IPS-18c (cell line): Measurements from ENCODE around the gene NIPAL4.

Experiments used
- H3K4me3 ChIP-seq: 2 replicates; pipeline ENCODE4 v1.7.0; 2013; ENCODE audit warnings: low read depth, mild to moderate bottlenecking, low read length, moderate library complexity; ENCODE audit not compliant: insufficient read depth
- H3K9me3 ChIP-seq: one replicate; pipeline ENCODE4 v1.6.1; 2013; ENCODE audit warnings: mild to moderate bottlenecking, low read length, moderate library complexity; ENCODE audit not compliant: control insufficient read depth, insufficient read depth

Gene NIPAL4

DNA sequence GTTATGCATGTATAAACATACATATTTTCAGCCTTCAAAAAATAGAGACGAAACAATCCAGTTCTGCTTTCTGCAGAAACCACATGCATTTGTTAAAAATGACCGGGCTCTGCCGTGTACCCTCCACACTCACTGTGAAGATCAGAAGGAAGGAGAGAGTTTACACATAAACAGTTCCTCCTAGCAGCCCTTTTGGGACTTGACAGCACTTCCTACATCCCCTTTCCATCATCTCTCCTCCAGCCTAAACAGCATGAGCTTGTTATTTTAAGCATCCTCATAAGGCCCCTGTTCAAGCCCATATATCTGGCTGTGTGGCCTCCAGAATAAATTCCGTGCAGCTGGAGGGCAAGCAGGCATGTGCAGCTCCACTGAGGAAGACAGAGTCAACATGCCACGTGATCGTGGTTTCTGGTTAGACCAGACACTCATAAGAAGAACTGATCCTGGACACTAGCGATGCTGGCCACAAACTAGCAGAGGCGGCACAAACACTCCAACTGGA is 42.2 kb downstream of the NIPAL4 start:
- no peak overlapping the region for H3K4me3 ChIP-seq

DNA sequence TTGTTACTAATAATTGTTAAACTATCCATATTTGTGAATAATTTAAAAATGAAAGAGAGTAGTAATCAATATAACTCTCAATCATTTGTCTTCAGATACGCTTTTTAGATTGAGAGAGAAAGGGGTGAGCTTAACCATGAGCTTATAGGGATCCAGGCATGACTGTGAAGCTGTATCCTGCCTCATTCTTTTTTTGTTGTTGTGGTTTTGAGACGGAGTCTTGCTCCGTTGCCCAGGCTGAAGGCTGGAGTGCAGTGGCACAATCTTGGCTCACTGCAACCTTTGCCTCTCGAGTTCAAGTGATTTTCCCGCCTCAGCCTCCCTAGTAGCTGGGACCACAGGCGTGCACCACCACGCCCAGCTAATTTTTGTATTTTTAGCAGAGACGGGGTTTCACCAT is 44.0 kb downstream of the NIPAL4 start:
- H3K9me3 ChIP-seq, result no peaks in the 10 kb centered on the region
- H3K4me3 ChIP-seq, result no peak overlapping the region

More for the DNA sequence above, 42.2 kb downstream of the NIPAL4 start:
- H3K9me3 ChIP-seq, result no peaks in the 10 kb centered on the region

DNA sequence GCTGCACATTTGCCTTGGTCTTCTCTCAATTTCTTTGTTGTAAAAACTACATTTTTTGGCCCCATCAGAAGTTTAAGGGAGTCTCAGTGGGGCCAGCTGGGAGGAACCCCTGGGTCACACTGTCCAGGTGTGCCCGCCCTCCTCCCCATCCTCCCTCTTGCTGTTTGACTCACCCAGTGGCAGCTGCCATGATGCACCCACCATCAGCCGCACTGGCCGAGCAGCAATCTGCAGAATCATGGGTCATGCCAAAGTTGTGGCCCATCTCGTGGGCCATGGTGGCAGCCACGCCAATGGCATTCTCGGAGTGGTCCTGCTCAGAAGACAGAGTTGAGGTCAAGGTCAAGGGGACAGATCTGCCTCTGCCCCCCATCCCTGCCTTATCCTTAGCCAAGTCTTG is 45.5 kb downstream of the NIPAL4 start:
- no peaks in the 10 kb centered on the region for H3K9me3 ChIP-seq
- no peak overlapping the region for H3K4me3 ChIP-seq

DNA sequence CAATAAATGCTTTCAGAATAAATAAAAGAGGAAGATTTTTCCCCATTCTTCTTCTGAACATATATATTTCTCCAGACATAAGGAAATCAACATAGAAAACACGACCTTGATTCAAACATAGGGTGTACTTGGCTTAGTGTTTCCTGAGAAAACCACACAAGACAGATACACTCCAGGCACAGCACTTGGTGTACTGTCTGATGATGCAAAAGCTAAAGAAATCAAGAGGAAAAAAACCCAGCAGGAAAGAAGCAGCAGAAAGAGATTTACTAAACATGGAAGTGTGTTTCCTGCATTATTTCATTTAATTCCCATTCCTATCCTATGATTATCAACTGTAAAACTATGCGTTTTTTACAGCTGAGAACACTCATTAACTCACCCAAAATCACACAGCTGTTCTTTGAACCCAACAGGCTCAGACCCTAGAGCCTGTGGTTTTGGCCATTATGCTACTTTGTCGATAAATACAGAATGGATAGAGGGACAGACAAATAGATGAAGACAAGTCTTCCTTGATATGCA is 46.1 kb downstream of the NIPAL4 start:
- Histone ChIP-seq H3K9me3 (no peaks in the 10 kb centered on the region), H3K4me3 (no peak overlapping the region)

DNA sequence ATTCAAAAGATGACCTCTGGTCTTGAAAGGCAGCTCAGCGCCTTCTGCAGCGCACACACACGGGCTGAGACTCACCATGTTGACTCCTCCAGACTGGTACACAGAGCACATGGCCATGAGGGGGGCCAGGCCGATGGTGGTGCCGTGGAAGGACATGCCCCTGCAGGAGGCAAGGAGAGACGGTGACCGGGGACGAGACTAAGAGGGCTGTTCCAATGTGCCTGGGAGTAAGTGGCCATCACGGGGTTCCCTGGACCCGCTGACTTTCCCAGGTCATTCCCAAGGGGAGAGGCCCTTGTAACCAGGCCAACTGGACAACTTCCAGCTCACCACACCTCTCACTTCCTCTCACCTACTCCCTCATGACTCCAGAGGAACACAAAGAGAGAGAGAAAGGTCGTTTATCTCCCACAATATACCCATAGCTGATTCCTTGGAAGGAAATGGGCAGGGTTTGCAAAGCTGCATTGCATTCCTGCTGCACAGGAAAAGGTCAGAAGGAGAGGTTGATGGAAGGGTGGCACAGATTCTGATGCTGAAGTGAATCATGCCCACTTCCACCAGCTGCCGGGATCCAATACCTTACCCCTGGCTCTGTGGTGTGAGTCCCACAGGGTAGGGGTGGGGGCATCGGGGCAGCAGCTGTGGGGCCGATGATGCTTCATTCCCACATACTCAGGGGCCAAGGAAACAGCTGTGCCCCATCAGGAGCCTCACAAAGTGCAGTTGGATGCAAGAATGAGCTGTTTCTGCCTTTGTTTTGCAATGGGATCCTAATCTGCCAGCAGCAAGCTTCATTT is 47.2 kb downstream of the NIPAL4 start:
- H3K9me3 ChIP-seq, result no peaks in the 10 kb centered on the region
- no peak overlapping the region for H3K4me3 ChIP-seq

DNA sequence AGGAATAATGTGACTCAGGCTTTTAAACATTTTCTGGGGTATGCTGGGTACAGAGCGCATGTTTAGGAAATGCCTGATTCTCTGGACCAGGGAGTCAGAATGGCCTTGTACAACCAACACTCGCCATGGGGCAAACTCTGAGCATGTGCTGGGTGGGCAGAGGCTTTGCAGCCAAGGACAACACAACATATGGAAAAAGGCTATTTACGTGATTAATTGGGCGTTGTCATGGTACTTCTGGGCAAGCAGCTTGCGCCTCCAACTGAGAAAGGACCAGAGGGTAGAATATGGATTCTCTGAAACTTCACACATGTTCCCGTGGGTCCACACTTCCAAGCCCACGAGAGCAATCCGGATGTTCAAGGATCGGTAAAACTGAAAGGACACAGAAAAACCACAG is 49.1 kb downstream of the NIPAL4 start:
- H3K9me3 ChIP-seq, result no peaks in the 10 kb centered on the region
- H3K4me3 ChIP-seq, result no peak overlapping the region

DNA sequence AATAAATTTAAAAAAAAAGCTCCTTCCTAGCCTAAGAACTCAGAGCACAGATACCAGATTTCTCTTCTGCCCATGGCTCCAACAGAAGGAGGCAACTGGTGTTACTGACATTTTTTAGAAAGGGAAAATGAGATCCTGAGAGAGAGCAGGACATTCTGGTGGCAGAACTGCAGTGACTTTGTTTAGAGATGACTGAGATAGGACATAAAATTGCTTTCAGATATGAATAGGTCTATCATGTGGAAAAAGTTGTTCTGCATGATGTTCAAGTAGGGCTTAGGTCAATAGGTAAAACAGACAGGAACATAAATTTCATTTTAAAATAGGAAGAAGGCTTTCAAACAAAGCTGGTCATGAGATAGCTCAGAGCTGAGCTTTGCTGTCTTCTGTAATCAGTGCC is 49.6 kb downstream of the NIPAL4 start:
- Histone ChIP-seq H3K4me3 (no peak overlapping the region), H3K9me3 (no peaks in the 10 kb centered on the region)

DNA sequence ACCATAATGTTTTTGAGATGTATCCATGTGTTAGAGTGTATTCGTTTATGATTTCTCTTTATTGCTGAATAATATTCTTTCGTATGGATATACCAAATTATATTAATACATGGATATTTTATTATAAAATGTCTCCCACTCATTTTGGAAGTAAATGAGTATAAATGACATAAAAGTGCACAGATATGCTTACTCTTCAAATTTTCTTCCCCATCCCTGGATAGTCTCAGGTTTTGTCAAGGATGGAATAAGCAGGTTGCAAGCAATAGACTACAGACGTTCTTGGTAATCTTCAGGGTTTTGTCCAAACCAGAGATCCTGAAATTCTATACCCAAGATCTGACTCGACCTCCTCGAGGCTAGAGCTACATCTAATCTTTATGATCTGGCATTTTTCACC is 50.7 kb downstream of the NIPAL4 start:
- Histone ChIP-seq H3K9me3 (no peaks in the 10 kb centered on the region), H3K4me3 (no peak overlapping the region)

DNA sequence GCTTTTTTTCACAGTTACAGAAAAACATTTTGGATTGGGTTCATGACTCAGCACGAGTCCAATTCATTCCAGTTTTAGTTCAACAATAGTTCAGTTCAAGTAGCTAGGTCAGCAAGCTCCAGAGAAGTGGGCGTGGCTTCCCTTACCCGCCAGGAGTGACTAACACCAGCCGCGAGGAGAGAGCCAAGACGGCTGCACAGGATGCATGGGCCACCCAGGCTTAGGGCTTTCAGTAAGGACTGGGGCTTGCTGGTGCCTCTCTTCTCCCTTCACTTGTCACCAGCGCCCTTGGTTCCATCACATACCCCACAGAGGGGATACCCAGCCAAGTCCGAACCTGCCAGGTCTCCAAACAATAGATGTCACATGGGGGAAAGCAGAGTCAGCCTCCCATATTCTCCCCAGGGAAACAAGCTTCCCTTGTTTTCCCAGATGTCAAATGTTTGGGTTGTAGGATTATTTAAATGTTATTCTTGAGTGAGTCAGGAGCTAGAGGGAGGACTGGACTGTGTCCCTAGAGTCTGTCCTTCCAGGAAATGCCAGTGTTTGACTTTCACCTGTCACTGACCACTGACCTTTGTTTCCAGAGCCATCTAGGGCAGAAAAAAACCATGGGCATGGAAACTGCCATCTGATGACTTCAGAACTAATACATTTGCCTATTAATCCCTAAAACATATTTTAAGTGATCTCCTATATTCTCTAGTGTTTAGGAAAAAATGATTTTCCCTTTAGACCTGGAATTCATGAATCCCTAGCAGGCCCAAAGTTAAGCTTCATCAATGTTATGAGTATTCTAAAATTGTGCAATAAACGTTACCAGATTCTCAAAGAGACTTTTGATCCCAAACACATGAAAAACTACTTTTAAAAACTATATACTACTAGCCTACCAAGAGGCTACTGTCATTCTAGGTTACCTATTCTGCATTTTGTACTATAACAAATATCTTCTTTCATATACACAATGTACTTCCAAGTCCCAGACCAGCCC is 51.9 kb downstream of the NIPAL4 start:
- no peaks in the 10 kb centered on the region for H3K9me3 ChIP-seq
- no peak overlapping the region for H3K4me3 ChIP-seq

DNA sequence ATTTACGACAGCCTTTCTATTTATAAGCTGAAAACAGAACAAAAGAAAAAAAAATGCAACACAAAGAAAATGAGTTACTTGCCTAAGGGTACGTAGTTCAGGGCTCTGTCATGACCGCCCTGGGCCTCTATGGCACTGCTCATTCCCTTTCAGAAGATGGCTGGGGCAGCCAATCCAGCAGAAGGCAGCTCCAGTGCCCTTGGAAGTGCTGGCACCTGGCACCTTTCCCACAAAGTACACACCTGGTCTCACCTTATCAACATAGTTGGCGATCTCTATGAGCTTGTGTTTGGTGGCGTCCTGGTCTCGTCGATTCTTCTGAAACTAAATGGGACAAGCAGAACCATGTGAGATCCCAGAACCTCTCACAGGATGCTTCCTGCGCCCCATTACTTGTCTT is 53.2 kb downstream of the NIPAL4 start:
- Histone ChIP-seq H3K9me3 (no peaks in the 10 kb centered on the region), H3K4me3 (no peak overlapping the region)

DNA sequence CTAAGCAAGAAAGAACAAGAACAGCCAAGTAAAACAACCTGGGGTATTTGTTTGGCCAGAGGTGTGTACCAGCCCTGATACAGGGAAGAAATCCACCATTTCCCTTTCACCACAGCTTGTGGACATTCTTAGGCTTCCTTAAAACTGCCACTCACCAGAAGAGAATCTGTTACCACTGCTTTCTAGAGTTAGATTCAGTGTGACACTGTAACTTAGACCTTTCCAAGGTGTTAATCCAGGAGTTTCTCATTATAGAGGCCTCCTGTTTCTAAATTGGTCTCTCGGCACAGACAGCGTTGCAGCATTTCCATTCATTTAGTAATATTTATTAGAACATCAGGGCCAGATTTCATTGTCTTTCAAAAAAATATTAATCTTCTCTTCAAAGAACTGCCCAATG is 55.0 kb downstream of the NIPAL4 start:
- Histone ChIP-seq H3K9me3 (no peaks in the 10 kb centered on the region), H3K4me3 (no peak overlapping the region)

DNA sequence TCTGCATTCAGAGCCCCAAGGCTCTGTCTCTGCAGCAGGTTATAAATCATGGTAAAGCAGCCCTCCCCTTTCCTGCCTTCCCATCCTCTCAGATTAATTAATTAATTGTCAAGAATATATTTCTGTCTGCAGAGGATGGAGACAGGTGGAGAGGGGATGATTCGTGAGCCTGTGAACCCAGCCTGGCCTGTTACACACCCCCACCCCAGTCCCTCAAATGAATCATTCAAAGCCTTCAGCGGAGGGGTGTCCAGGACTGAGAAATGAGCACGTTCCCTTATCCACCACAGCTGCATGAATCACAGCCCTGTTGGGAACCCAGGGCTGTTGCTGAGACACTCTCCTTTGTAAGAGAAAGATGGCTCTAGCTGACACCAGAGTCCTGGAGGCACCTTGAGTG is 56.0 kb downstream of the NIPAL4 start:
- no peak overlapping the region for H3K4me3 ChIP-seq
- H3K9me3 ChIP-seq, result no peaks in the 10 kb centered on the region

DNA sequence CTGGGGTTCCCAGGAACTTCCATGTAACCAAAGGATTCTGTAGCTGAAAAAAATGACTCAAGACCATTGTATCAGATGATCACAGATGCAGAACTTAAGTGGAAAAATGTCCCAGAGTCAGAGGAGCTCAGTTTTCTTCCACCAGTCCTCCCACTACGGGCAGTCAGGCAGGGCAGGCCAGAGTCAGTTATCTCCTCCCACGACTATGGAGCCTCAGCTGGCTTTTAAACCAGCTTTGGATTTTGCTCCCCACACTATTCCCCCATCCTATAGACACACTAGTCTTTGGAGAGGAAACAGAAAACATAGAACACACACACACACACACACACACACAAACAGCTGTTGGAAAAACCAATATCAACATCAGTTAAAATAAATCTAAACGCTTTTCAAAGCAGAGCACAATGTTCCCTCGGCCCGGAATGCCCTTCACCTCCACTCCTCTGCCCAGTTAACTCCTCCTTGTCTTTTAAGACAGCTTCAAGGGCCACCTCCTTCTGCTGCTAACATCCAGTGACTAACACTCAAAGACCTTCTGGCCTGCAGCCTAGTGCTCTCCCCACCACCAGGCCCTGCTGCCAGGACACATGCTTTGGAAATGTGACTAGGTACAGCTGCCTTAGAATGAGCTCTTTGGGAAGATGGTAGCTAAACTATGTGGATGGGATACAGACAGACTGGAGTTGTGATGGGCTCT is 56.8 kb downstream of the NIPAL4 start:
- Histone ChIP-seq H3K9me3 (no peaks in the 10 kb centered on the region), H3K4me3 (no peak overlapping the region)

DNA sequence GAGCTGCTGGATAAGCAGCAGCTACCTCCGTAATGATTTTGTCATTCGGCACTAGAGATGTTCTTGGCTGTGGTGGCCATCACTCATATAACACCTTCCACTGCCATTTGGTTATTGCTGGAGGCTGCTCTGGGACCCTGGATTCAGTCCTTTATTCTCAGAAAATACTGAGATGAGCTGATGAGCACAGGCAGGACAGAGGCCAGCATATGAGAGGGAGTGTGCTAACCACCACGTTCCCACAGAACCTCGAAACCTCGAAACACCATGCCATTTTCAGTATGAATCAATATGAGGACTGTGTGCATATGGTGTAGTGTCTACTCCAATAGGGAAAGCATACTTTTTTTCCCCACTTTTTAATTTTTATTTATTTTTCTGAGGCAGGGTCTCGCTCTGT is 59.0 kb downstream of the NIPAL4 start:
- Histone ChIP-seq H3K4me3 (no peak overlapping the region), H3K9me3 (no peaks in the 10 kb centered on the region)

DNA sequence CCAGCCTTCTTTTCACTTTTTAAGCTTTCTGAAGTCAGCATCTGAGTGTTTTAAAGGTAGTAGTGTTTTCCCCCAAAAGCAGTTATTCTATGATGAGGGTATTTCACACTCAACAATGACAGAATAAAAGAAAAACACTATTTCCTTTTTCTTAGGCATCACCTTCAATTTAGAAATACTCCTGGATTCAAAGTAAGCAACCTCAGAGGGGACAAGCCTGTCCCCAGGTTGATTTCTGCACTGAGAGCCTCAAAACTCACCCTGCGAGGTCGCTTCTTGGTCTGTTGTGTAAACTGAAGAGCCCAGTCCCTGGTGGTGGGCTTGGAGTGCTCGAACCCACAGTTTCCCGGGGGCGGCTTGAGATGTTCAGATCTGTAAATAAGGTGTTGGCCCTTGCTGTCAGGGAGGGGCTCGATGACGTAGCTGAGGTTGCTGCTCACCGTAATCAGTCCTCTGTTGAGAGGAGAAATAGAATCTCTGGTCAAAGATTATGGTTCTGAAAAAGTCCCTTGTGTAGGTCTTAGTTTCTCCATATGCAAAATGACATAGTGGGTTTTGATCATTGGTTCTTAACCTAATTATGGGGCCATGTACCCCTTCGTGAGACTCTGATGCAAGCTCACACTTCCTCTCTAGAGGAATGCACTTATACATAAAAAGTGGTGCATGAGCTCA is 59.7 kb downstream of the NIPAL4 start:
- H3K4me3 ChIP-seq, result no peak overlapping the region

DNA sequence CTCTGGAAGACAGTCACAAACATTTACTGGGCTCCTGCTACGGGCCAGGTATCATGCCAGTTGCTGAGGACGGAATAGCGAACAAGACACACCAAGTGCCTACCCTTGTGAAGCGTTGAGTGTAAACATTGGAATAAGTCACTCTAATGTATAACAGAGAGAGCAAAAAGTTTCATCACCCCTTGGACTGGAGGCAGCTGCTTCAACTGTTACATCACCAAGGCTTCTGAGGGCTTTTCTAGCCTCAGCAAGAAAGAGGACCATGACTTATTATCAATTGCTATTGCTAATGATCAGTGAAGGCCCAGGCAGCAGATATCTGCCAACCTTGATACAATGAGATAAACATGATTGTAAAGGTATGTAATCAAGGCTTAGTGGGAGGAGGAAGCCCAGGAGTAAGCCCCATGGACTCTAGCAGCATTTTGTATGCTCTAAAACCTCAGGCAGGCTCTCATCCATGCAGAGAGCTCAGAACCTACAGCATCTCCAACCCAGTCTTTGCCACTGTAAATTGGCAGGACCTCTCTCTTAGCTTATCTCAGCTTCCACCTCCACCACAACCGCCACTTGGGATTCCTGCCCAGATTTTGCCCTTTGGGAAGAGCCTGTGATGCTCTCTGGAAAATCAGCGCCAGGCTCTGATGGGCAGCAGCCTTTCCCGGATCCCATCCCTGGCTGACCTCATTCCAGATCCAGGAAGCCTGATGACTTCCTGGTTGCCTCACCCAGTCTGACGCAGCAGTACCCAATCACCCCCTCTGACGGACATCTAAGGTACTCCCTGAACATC is 61.1 kb downstream of the NIPAL4 start:
- Histone ChIP-seq H3K9me3 (no peaks in the 10 kb centered on the region), H3K4me3 (no peak overlapping the region)

More for the DNA sequence above, 59.7 kb downstream of the NIPAL4 start:
- H3K9me3 ChIP-seq, result no peaks in the 10 kb centered on the region
